RWPE1 (cell line): ENCODE measurements around the gene SCN8A.

Source experiments
- CTCF ChIA-PET: fragments of 350-600 bp; sonication (Branson Sonifier 250); formaldehyde crosslinking; extraction: SDS; loops from one replicate; lab custom pipeline; 2021; lab: Yijun Ruan, JAX
- POLR2A ChIA-PET: fragments of 400-600 bp; formaldehyde crosslinking; extraction: SDS; loops from one replicate; lab custom pipeline; 2020; ENCODE audit warnings: antibody characterized with exemption; ENCODE audit not compliant: low non-redundant PET; lab: Yijun Ruan, JAX
- DNase-seq: peaks from one replicate; pipeline ENCODE4 v3.0.0; 2012; ENCODE audit warnings: low spot score
- H3K27ac ChIP-seq: fragments of 450-650 bp; 2 replicates; pipeline ENCODE4 v1.5.1; 2017
- CTCF ChIP-seq: fragments of 450-650 bp; conservative IDR thresholded peaks from 2 replicates; pipeline ENCODE4 v1.5.1; 2017; ENCODE audit warnings: low read depth, mild to moderate bottlenecking

SCN8A gene

DNA sequence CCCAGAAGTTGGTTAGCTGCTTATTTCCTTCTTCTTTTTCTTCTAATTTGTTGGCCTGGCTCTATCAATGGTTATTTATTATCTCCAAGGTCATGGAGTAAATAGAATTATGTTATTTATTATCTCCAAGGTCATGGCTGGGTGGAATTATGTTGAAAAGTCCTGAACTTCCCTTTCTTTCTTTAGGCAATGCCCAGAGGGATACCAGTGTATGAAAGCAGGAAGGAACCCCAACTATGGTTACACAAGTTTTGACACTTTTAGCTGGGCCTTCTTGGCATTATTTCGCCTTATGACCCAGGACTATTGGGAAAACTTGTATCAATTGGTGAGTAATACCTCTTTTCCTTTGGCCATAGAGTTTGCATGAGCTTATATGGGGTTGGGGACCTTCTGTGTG lies 111.6 kb downstream of the SCN8A start:
- no peak for TF ChIP-seq CTCF
- H3K27ac ChIP-seq = no peak overlapping the region
- no peak for DNase-seq
- POLR2A ChIA-PET = interaction anchor here (0.6 kb wide), 1 partner anchor 115 kb away, joined by 9 read pairs; no protein-coding TSS in a partner anchor
- CTCF ChIA-PET = no interaction called here

DNA sequence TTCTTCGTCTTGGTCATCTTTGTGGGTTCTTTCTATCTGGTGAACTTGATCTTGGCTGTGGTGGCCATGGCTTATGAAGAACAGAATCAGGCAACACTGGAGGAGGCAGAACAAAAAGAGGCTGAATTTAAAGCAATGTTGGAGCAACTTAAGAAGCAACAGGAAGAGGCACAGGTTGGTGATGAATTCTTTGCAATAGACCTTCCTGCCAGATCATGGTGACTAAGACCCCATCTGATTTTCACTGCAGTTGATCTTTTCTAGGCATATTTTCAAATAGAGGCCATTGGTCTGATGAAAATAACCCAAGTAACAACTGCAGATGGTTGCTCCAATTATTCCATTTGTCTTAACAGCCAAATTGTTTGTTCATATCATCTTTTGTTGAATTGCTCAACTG lies 114.4 kb downstream of the SCN8A start:
- no peak for TF ChIP-seq CTCF
- no peak overlapping the region for H3K27ac ChIP-seq
- ChIA-PET POLR2A (no interaction called here), CTCF (no interaction called here)
- no peak for DNase-seq

DNA sequence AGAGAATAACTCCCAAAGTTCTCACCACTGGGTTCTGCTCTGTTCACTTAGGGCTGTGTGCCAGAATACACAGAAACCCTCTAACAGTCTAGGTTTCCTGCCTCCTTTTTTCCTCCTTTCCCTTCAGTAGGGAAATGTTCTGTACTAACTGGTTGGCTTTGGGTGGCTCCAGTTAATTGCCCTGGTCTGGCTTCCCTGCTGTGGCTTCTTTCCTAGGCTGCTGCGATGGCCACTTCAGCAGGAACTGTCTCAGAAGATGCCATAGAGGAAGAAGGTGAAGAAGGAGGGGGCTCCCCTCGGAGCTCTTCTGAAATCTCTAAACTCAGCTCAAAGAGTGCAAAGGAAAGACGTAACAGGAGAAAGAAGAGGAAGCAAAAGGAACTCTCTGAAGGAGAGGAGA lies 115.2 kb downstream of the SCN8A start:
- DNase-seq = no peak

GRCh38 chr12:51714666-51715065 lies 123.6 kb downstream of the SCN8A start:
- POLR2A ChIA-PET = no interaction called here
- DNase-seq = no peak
- TF ChIP-seq CTCF = no peak
- no peak overlapping the region for H3K27ac ChIP-seq
- CTCF ChIA-PET = interaction anchor here (0.5 to 0.7 kb wide), 2 partner anchors 68 to 156 kb away, joined by 3 read pairs; no protein-coding TSS in a partner anchor

More for the DNA sequence above, 115.2 kb downstream of the SCN8A start:
- no peak for TF ChIP-seq CTCF
- ChIA-PET POLR2A (no interaction called here), CTCF (no interaction called here)
- no peak overlapping the region for H3K27ac ChIP-seq

DNA sequence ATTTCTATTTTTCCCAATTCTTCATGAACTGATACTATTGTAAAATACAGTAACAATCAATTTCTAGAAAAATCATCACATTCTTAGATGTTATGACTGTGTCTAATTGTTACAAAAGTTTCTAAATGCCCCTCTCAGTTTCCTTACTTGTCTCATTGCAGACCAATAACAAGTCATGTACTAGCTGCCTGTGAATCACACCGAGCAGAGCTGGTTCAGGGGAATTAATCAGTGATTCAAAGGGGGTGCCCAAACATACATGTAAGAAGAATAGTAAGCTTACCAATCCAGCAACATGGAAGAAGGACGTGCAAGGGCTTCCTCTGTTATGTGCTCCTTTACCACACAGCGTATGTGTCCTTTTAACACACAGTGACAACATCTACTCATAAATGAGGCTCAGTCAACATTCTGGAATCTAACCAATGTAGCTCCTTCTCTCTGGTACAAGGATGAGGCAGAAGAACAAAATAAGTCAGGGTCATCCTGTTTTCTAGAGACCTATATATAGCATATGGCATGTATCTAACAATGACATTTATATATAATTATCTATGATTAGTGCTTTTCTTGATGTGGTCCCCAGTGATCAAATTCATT lies 126.4 kb downstream of the SCN8A start:
- DNase-seq = no peak
- CTCF ChIA-PET = no interaction called here
- no peak for TF ChIP-seq CTCF
- H3K27ac ChIP-seq = no peak overlapping the region
- POLR2A ChIA-PET = no interaction called here

DNA sequence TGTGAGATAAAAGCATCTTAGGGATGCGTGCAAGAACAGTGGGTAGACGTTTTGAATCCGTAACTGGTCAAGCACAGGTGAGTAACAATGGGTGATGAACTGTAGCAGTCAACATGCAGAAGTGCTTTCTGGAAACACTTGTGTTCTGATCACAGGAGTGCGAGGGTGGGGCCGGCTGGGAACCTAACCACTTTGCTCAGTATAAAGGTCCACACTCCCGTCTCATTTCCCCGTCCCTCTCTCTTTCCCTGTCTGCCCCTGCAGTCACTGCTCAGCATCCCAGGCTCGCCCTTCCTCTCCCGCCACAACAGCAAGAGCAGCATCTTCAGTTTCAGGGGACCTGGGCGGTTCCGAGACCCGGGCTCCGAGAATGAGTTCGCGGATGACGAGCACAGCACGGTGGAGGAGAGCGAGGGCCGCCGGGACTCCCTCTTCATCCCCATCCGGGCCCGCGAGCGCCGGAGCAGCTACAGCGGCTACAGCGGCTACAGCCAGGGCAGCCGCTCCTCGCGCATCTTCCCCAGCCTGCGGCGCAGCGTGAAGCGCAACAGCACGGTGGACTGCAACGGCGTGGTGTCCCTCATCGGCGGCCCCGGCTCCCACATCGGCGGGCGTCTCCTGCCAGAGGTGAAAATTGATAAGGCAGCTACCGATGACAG lies 130.4 kb downstream of the SCN8A start:
- ChIA-PET CTCF (interaction anchor here (0.6 kb wide), 1 partner anchor 93 kb away, joined by 3 read pairs; no protein-coding TSS in a partner anchor), POLR2A (no interaction called here)
- DNase-seq = no peak
- H3K27ac ChIP-seq = no peak overlapping the region
- TF ChIP-seq CTCF = no peak
